Lower leg skin (tissue), 3 donors: ENCODE measurements around the gene MOGAT3.

ENCODE experiments used
- CTCF ChIP-seq, 3 donors: fragments of 450-650 bp; IDR thresholded peaks; one replicate each; pipeline ENCODE4 v1.5.1; 2016; ENCODE audit warnings: antibody characterized with exemption in 3 of 3, mild to moderate bottlenecking in 3 of 3, moderate library complexity in 2 of 3
- POLR2A ChIP-seq, 2 donors: fragments of 450-650 bp; IDR thresholded peaks; one replicate each; pipeline ENCODE4 v1.6.1; 2016 to 2017; ENCODE audit warnings: antibody characterized with exemption in 2 of 2, mild to moderate bottlenecking in 1 of 2, moderate library complexity in 1 of 2

GRCh38 chr7:101175664-101176063 lies 25.2 kb downstream of the MOGAT3 start:
- TF ChIP-seq CTCF (IDR thresholded peaks at IDR 0.05) (no peak), POLR2A (IDR thresholded peaks at IDR 0.05) (no peak)
